Stimulated activated CD4-positive, alpha-beta T cell treated with anti-CD3 and anti-CD28 coated beads, TNF-alpha, amount 100 ng/mL, for 4 hours (primary cell): ENCODE results near the gene PTPRN2.

Source experiments
- DNase-seq, 3 experiments: peaks; one replicate each; pipeline ENCODE4 v3.0.0-alpha.2; 2020; ENCODE audit warnings: low read depth in 3 of 3

The PTPRN2 gene

DNA sequence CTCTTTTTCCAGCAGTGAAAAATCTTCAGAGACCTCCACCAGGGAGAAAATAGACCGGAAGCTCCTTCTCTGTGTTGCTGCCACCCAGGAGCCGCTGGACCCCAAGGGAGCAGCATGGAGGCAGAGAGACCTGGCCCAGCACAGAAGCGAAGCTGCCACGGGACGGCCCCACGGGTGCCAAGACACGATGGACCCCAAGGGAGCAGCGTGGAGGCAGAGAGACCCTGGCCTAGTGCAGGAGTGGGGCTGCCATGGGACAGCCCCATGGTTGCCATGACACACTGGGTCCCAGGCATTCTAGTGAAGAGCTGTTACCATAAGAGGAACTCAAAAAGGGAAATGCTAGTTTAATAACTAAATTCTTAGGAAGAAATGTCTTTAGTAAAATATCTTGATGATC is 186.3 kb downstream of the PTPRN2 start:
- DNase-seq, result no peak

DNA sequence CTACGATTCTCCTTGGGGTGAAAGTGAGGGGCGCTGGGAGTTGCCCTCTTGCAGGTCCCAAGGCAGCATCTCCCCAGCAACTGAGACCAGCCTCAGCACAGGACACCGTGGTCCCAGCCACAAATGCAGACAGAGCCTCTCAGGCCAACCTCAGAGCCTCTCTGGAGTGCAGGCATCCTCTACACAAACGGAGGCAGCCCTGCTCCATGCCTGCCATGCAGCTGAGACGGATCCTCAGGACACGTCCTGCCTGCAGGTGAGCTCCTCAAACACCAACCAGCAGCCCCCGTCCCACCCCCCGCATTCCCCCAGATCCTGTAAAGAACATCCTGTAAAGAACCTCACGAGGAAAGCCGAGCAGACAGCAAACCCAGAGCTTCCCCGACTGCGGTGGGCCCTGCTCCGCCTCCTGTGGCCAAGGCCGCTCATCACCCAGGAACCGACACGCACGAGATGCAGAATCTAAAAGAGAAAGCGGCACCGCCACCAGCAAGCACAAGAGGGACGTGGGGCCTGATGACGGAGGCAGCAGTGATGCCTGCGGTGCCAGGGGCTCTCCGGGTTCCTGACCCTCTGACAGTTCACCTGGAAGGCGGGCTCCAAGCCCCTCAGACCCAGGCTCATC is 186.9 kb downstream of the PTPRN2 start:
- DNase-seq, result no peak

DNA sequence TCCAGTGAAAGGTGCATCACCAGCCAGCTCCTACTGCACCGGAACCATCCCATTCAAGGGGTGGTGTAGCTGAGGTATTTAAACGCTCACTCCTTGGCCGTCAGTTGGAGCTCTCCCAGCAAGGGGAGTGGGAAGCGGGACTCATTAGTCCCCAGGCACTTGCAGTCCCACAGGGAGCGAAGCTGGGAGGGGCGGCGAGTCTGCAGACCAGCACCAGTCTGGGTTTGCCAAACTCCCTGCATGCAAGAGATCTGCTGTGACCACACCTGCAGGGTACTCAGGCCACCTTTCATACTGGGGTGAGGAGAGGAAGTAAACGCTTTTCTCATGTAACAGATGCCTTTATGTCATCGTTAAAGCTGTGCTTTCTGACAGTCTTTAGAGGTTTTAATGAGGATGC is 187.9 kb downstream of the PTPRN2 start:
- no peak for DNase-seq

DNA sequence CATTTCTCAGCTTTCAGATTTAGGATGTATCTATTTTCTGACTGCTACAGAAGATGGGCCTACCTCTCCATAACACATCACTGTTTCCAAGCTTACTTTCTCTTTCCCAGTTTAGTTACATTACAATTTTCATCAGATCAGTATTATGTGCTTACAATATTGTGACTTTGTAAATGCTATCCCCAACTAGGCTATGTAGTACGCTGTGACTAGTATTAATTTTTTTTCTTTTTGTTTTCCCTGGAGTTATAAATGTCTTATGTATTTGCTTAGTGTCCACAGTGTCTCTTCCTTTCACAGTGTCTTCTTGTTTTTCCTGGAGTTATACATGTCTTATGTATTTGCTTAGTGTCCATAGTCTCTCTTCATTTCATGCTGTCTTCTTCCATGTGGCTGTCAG is 188.9 kb downstream of the PTPRN2 start:
- DNase-seq, result no peak

DNA sequence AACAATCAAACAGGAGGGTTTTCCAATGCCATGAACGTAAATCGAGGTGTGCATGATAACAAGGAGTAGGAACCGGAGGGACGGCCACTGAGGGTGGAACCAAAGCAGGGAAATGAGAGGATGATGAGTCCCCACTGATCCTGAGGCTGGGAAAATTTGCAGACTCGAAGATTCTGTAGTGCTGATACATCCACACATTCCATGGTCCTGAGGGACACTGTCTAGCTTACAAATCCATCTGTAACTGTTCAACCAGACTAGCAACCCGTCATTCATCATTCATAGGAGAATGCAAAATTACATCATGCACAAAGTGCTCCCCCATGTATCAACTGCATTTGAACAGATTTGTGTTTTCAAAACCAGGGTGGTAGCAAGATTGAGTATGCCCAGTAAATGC is 189.7 kb downstream of the PTPRN2 start:
- DNase-seq, result no peak

DNA sequence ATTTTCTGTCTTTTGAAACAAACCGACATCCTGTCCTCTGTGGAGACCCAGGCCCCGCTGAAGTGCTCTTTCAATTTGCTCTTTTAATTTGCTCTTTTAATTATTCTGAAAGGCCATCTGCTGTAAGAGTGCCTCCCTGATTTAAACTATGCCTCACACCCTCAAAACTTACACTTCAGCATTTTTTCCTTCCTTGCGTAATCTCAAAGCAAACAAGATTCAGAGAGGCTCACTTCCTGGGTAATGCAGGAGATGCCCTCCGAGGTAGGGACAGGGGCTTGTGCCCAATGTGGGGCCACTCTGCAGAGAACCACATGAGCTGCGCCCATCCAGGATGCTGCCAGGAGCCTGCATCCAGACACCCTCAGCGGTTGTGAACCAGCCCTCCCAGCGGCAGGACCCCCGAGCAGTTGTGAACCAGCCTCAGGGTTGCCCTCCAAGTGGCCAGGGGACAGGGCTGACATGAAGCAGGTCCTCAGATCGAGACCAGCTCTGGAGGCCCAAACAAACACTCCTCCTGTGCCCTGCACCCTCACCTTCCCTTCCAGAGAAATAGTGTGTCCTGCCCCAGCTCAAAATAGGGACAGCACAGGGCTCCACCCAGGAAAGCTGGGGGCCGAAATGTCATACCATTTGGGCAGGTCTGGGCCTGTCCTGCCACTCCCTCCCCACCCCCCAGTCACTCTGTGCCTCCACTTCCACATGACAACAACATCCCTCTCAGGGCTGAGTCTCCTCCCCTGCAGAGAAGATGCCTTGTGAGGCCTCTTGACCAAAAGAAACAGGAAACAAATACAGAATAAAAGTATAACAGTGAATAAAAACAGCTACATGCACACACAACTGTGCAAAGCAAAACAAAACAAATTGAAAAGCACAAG is 190.4 kb downstream of the PTPRN2 start:
- DNase-seq, result no peak

DNA sequence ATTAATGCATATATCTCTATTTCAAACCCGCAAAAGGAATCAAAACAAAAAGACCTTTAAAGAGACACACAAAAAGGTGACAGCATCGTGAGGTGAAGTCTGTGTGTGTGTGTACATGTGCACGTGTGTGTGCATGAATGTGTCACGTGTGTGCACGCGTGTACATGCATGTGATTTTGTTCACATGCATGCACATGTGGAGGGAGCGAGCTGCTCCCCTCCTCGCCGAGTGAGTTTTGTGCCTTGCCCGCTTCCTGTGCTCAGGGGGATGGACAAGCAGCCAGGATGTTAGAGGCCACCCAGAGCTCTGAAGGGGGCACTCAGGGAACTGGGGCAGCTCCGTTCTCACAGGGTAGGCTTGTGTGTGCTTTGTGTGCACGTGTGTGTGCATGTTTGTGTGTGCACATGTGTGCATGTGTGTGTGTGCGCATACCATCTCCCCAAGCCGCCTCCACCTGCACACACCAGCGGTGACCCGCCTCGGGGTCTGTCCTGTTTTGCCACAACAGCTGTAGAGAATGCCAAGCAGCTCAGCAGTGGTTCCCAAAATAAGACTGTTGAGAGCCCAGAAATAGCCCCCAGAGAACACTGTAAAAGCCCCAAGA is 191.2 kb downstream of the PTPRN2 start:
- DNase-seq, result no peak

DNA sequence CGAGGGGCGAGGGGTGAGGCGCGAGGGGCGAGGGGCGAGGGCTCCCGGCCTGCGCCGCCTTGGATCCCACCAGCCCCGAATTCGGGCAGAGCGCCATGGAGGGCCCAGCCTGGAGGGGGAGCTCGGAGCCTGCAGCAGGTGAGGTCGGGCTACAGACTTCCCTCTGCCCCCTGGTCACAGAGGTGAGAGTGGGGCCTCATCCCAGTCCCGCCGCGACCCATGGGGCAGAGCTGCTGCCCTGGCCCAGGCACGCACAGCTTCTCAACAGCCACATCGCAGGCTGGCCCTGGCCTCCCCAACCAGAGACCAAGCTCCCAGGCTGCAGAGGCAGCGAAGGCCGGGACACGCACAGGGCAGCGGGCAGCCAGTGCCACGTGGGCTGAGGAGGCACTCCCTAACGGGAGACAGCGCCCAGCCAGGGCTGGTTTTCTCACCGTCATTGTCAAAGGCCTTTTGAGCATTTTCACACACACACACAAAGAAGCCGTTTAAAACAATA is 191.8 kb downstream of the PTPRN2 start:
- DNase-seq, result no peak

DNA sequence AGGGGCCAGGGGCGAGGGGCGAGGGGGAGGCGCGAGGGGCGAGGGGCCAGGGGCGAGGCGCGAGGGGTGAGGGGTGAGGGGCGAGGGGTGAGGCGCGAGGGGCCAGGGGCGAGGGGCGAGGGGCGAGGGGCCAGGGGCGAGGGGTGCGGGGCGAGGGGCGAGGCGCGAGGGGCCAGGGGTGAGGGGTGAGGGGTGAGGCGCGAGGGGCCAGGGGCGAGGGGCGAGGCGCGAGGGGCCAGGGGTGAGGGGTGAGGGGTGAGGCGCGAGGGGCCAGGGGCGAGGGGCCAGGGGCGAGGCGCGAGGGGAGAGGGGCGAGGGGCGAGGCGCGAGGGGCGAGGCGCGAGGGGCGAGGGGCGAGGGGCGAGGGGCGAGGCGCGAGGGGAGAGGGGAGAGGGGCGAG is 192.3 kb downstream of the PTPRN2 start:
- no peak for DNase-seq

DNA sequence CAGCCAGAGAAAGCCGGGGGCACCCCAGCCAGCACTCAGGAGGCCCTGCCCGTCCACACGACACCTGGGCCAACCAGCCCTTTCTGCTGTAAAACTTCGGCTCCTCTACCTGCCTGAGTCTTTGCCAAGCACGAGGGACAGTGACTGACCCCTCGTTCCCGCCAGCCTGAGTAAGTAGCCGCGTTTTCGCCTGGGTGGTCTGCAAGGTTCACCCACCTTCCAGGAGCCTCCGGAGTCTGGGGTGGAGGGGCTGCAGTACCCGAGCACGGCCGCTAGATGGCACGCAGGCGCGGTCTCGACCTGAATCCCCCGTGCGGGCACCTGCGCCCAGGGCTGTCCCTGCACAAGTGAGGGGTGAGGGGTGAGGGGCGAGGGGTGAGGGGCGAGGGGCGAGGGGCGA is 192.7 kb downstream of the PTPRN2 start:
- DNase-seq, result peak in 1 of 3 experiments; percentile 26

DNA sequence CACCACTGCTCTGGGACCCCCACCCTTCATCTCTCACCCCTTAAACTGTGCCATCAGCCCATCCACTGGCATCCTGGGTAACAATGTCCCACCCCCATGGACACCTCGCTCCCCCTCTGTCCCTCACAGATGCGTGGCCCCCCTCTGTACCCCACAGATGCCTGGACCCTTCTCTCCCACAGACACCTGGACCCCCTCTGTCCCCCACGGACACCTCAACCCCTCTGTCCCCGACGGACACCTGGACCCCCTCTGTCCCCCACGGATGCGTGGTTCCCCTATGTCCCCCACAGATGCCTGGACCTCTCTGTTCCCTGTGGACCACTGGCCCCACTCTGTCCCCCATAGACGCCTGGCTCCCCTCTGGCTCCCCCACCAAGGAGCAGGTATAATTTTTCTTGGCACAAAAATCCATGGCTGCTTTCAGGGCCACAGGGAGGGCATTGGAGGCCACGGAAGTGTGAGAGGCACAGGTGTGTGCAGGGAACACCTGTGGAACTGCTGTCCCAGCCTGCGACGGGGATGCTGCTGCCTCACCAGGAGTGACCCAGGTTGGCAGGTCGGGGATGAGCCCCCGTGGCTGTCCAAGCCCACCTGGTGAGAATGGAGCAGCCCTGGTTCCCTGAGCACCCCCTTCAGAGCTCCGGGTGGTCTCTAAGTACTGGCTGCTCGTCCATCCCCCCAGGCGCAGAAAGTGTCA is 193.5 kb downstream of the PTPRN2 start:
- no peak for DNase-seq

DNA sequence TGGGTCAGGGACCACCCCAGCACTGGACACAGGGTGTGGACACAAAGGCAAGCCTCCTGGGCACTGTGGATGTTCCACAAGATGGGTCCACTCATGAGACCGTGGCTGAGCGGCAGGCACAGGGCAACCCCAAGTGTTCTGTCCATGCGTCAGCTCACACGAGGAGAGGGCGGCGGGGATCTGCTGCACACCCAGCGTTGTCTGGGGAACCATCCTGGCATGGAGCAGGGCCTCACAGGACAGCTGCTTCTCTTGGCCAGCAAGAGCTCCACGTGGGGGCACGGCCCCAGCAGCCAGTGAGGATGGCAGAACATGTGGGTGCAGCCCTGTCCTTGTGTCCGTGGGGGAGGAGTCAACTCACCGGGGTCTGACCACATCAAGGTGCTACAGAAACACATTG is 195.4 kb downstream of the PTPRN2 start:
- DNase-seq, result no peak

DNA sequence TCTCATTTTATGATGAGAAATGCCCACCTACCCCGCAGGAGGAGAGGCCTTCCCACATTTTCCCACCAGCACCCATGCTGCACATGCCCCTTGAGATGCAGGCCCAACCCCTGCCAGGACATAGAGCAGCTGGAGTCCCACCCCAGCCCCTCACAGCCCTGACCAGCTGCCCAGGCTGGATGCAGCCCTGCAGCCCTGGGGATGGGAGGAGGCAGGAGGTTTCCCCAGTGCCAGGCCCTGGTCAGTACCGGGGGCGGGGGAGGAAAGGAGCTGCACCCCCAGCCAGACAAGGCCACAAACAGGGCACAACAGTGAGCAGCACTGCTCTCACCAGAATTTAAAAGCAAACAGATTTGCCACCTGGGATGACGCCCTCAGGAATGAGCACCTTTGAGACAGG is 196.1 kb downstream of the PTPRN2 start:
- DNase-seq, result no peak

DNA sequence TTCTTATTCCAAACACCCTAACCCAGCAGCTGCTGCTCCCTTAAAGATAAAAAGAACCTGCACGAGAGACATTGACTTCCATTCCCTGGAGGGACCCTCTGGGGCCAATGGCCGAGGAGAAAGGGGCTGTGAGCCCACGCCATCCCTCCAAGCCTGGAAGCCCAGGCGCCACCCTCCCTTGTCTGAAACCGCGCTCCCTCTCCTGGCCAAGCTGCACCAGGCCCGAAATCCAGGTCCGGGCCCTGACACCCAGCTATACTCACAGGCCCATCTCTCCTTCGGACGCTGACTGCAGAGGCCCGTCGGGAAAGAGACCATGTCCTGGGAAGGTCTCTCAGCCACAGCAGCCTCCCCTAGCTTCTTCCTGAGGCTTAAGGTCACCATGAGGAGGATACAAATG is 196.5 kb downstream of the PTPRN2 start:
- no peak for DNase-seq

DNA sequence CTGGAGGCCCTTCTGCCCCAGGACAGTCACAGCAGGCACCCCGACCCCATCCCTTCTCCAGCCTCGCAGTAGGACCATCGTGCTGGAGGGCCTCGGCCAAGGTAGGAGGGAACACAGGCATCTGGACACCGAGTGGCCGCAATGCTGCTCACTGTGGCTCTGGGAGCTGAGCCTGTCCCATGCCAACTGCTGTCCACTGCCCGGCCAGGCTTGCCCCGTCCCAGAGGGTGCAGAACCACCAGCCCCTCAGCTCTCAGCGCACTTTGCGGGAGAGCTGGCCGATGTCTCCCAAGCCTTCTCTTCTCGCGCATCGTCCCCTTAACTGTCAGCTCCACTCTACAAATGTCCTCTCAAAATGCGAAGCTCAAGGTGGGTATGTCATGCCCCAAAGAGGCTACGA is 197.2 kb downstream of the PTPRN2 start:
- DNase-seq, result no peak

DNA sequence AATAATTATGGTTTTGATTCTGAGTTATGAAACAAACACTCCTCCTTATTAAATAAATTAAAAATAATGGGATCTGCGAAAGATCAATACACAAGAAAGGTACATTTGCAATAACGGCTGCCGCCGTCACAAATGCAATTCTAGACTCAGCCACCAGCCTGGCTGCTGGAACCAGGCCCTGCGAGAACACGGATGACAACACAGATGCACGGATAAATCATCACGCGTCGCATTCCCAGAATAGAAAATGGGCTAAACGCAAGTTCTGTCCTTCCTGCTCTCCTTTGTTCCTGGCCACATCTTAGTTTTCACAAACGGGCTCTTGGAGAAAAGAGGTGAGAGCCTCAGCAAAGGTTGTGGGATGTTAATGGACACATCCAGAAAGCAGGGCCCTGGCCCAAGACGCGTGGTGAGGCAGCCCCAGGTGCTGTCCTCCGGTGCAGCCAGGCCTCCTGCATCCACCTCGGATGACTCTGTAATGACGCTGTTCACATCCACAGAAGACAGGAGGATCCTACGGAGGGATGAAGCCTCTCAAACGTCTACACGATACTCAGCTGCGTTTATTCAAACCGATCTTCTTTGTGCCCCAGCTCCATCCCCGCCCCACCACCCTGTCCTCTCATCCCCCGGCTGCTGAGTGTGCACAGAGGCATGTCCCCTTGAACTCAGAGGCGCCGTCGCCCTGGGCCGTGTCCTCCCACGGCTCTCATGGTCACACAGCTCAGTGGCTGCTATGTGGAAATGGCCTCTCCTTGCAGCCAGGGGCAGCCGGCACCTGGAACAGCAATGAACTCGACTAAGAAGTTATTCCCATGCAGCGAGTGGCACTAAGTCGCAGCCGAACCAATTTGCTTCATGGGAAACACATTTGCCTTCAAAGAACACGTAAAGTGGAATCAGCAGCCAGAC is 197.9 kb downstream of the PTPRN2 start:
- DNase-seq, result no peak

DNA sequence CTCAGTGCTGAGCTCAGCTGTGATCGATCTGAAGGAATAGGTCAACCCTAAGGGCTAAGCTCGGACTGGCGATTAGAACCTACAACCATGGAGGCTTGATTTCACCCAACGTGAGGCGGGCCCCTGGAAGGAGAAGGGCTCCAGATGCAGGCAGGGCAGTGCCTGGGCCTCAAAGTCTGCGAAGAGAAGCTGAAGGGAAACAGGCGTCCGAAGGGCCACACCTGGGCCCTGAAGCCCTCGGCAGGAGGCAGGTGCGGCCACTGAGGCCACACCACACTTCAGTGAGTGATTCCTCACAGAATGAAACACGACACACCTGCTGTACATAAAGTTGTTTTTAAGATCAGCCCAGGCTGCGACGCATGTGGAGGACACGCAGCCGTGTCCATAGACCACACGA is 198.7 kb downstream of the PTPRN2 start:
- DNase-seq, result no peak

DNA sequence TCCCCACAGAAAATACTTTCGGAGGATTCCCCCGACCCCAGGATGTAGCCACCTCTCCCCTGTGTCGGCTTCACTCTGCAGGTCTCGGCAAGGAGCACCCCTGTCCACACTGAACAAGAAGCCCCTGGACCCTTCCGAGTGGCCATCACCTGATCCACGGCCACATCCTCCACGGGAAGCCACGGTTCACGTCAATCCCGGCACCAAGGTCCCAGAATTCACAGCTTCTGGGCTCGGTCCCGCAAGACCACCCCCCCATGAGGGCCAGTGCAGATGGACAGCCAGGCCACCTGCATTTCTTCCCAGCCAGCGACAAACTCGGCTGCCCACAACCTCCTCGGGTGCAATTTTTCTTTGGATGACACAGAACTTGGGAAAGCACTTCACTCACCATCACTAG is 199.6 kb downstream of the PTPRN2 start:
- DNase-seq, result no peak

DNA sequence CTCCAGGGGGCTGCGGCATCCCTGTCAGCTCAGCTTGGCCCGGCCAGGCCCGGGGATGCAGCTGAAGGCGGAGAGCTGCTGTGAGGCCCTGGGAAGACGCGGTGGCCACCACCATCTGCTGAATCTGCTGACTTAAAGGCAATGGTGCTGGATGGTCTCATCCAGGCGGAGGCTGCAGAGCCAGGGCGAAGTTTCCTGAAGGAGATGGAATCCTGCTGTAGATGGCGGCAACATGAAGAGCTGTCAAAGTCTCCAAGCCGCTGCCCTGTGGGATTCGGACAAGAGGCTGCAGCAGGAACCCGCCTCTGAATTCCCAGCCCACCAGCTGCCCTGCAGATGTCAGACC is 200.1 kb downstream of the PTPRN2 start:
- no peak for DNase-seq

DNA sequence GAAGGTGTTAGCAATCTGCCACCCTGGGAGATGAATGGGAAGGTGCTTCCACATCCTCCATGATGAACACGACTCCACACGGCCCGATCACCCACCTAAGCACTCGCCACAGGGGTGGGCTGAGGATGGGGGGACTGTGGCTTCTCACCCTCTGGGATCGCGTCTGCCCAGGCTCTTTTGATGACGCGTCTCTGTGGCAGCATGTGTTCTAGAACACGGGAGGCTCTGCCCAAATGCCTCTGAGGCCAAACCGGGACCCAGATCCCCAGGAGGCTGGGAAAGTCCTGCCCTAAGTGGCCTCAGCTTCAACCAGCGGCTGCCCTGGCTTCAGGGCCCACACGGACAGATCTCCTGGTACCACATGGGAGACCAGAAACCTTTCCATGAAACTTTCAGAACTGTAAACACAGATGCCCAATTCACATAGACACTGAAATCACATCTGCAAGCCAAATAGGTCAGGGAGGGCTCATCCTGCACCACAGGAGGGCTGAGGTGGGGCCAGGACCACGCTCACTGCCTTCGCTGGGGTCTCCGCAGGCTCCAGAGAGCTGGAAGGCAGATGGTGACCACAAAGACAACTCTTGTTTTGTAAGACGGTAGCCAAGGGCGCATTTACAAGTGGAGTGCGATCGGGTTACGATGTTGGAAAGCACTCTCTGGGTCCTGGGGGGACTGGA is 200.6 kb downstream of the PTPRN2 start:
- no peak for DNase-seq

DNA sequence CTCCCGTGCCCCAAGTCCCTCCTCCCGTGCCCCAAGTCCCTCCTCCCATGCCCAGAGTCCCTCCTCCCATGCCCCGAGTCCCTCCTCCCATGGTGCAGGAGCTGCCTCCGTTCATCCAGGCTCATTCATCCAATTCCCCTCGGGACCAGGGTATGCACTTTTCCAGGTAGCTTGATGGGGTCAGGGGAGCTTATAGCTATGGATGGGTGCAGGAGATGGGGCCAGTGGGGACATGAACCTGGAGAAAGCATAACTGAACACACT is 201.3 kb downstream of the PTPRN2 start:
- no peak for DNase-seq
